ENCODE results near the gene THAP9. TPM values are rescaled to one million over a fixed set of nuclear protein-coding genes. Genes with fewer than 3 reads are reported as not detected.
"Not testable (repeated sequence)": the region's sequence is repeated elsewhere in the genome, so short reads cannot be mapped to it uniquely, and the experiment has no call there.

Gene THAP9
- polyA plus RNA-seq, 4 donors, result 0.54 to 7.9 (median 2.5) TPM

DNA sequence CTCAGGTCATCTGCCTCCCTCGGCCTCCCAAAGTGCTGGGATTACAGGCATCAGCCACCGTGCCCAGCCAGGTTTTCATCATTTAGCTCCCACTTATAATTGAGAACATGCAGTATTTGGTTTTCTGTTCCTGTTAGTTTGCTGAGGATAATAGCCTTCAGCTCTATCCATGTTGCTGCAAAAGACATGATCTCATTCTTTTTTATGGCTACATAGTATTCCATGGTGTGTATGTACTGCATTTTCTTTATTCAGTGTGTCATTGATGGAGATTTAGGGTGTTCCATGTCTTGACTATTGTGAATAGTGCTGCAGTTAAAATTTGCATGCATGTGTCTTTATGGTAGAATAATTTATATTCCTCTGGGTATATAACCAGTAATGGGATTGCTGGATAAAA is 13.4 kb downstream of the THAP9 start:
- not testable (repeated sequence) for H3K4me1 ChIP-seq (ENCODE audit: control insufficient read depth in 3 of 3, insufficient read depth in 2 of 3, low read depth in 1 of 3, low read length in 2 of 3); FAIRE-seq

DNA sequence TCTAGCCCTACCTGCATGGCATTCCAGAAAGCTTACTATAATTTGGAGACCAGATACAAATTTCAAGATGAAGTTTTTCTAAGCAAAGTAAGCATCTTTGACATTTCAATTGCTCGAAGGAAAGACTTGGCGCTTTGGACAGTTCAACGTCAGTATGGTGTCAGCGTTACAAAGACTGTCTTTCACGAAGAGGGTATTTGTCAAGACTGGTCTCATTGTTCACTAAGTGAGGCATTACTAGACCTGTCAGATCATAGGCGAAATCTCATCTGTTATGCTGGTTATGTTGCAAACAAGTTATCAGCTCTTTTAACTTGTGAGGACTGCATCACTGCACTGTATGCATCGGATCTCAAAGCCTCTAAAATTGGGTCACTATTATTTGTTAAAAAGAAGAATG is 17.6 kb downstream of the THAP9 start:
- H3K36me3 ChIP-seq (ENCODE audit: control insufficient read depth in 3 of 3, insufficient read depth in 2 of 3, low read depth in 1 of 3, low read length in 3 of 3), result peaks cover 0 to 4% (median 0%) of the 10 kb centered on the region in 3 donors
- H3K27me3 ChIP-seq (ENCODE audit: control insufficient read depth in 3 of 3, insufficient read depth in 3 of 3, low read length in 3 of 3), result no peaks in the 10 kb centered on the region
- 94 to 97% (median 95%) methylated on average over 7 of the region's 7 CpGs for WGBS, 3 donors
- H3K4me1 ChIP-seq (ENCODE audit: control insufficient read depth in 3 of 3, insufficient read depth in 2 of 3, low read depth in 1 of 3, low read length in 2 of 3), result peaks cover 0 to 3% (median 0%) of the 10 kb centered on the region in 3 donors
- no peak overlapping the region for H3K4me3 ChIP-seq (ENCODE audit: low read depth in 1 of 3, low read length in 3 of 3)
- H3K27ac ChIP-seq (ENCODE audit: low read depth in 1 of 3, low read length in 2 of 3), result no peak overlapping the region
- FAIRE-seq, result no peak
- no peaks in the 10 kb centered on the region for H3K9me3 ChIP-seq (ENCODE audit: control insufficient read depth in 2 of 2, insufficient read depth in 1 of 2, low read depth in 1 of 2, low read length in 1 of 2)
- no peak for DNase-seq

More for the DNA sequence above, 13.4 kb downstream of the THAP9 start:
- H3K27ac ChIP-seq (ENCODE audit: low read depth in 1 of 3, low read length in 2 of 3); H3K9me3 ChIP-seq (ENCODE audit: control insufficient read depth in 2 of 2, insufficient read depth in 1 of 2, low read depth in 1 of 2, low read length in 1 of 2); DNase-seq; H3K27me3 ChIP-seq (ENCODE audit: control insufficient read depth in 3 of 3, insufficient read depth in 3 of 3, low read length in 3 of 3); H3K36me3 ChIP-seq (ENCODE audit: control insufficient read depth in 3 of 3, insufficient read depth in 2 of 3, low read depth in 1 of 3, low read length in 3 of 3); H3K4me3 ChIP-seq (ENCODE audit: low read depth in 1 of 3, low read length in 3 of 3): not testable (repeated sequence)
- 97 to 100% (median 99%) methylated on average over 2 of the region's 2 CpGs for WGBS, 3 donors

DNA sequence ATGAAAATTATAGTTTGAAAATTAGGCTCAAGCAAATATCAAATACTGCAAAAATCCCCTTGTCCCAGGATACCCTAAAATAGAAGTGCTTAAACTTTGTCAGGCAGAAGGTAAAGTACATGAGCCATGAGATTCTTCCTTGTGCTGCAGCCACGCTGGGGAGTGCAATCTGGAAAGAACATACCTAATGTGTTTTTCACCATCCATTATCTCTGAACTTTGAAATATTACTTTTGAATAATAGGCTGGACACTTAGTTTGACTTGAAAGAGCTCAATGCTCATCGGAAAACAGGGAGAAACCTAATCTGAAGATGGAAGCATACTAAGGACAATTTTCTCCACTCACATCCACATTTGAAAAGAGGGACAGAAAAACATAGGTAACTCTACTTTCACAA is 18.9 kb downstream of the THAP9 start:
- WGBS, 3 donors, result 16 to 62% (median 39%) methylated on average over 2 of the region's 2 CpGs
- FAIRE-seq, result no peak

DNA sequence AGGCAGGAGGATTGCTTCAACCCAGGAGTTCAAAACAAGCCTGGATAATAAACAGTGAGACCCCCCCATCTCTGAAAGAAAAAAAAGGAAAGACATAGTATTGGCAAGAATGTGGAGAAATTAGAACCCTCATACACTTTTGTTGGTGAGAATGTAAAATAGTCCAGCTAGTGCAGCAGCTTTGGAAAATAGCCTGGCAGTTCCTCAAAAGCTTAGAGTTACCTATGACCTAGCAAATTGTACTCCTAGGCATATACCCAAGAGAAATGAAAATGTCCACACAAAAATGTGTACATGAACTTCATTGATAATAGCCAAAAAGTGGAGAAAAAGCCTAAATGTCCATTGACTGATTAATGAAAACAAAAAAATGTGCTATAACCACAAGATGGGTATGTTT is 21.3 kb downstream of the THAP9 start:
- no peaks in the 10 kb centered on the region for H3K27me3 ChIP-seq (ENCODE audit: control insufficient read depth in 3 of 3, insufficient read depth in 3 of 3, low read length in 3 of 3)
- no peak overlapping the region for H3K27ac ChIP-seq (ENCODE audit: low read depth in 1 of 3, low read length in 2 of 3)
- H3K4me1 ChIP-seq (ENCODE audit: control insufficient read depth in 3 of 3, insufficient read depth in 2 of 3, low read depth in 1 of 3, low read length in 2 of 3), result peaks cover 0 to 3% (median 0%) of the 10 kb centered on the region in 3 donors
- FAIRE-seq (no peak), DNase-seq (no peak)
- peaks cover 2 to 4% (median 3%) of the 10 kb centered on the region in 3 donors for H3K36me3 ChIP-seq (ENCODE audit: control insufficient read depth in 3 of 3, insufficient read depth in 2 of 3, low read depth in 1 of 3, low read length in 3 of 3)
- no peak overlapping the region for H3K4me3 ChIP-seq (ENCODE audit: low read depth in 1 of 3, low read length in 3 of 3)
- no peaks in the 10 kb centered on the region for H3K9me3 ChIP-seq (ENCODE audit: control insufficient read depth in 2 of 2, insufficient read depth in 1 of 2, low read depth in 1 of 2, low read length in 1 of 2)

More for the DNA sequence above, 18.9 kb downstream of the THAP9 start:
- peak; percentile 55 to 62 for DNase-seq
- H3K4me1 ChIP-seq (ENCODE audit: control insufficient read depth in 3 of 3, insufficient read depth in 2 of 3, low read depth in 1 of 3, low read length in 2 of 3), result peaks cover 0 to 3% (median 0%) of the 10 kb centered on the region in 3 donors
- H3K4me3 ChIP-seq (ENCODE audit: low read depth in 1 of 3, low read length in 3 of 3), result no peak overlapping the region
- no peaks in the 10 kb centered on the region for H3K9me3 ChIP-seq (ENCODE audit: control insufficient read depth in 2 of 2, insufficient read depth in 1 of 2, low read depth in 1 of 2, low read length in 1 of 2)
- no peaks in the 10 kb centered on the region for H3K27me3 ChIP-seq (ENCODE audit: control insufficient read depth in 3 of 3, insufficient read depth in 3 of 3, low read length in 3 of 3)
- H3K36me3 ChIP-seq (ENCODE audit: control insufficient read depth in 3 of 3, insufficient read depth in 2 of 3, low read depth in 1 of 3, low read length in 3 of 3), result peaks cover 0 to 4% (median 0%) of the 10 kb centered on the region in 3 donors
- H3K27ac ChIP-seq (ENCODE audit: low read depth in 1 of 3, low read length in 2 of 3), result peak overlapping the region in 1 of 3 donors; percentile 53

DNA sequence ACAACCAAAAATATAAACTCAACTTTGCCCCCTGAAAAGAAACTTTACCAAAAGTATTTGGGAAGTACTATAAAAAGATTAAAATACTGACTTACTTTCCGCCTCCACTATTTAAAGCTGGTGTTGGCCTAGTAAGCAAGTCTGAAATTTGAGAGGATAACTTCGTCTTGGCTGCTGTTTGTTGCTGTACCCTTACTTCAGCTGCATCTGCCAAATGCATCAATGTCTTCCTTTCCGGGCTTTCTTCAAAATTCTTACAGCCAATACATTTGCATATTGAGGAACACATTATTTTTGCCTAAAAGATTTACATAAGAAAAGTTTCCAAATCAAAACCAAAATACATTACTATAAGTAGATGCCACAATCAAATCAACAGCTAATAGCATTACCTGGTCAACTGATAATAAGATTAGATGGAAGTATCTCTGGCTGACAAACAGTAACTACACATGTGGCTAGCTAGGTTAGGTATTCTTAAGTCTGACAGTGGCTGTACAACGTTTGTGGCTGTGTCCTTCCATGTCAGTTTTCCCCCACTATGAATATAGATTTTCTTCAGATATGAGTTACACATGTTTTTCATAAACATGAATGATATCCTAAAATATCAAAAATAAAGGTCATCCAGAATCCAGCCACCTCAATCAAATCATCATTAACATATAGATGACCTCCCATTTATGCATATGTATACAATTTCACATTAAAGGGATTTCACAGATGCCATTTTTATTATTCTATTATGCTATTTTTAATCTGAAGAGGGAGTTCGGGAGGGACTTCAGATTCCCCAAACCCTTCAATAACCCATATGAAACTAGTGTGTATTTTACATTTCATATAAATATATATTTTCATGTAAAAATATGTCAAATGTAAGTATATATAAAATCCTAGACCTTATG is 30.6 kb downstream of the THAP9 start:
- no peak overlapping the region for H3K4me3 ChIP-seq (ENCODE audit: low read depth in 1 of 3, low read length in 3 of 3)
- no peaks in the 10 kb centered on the region for H3K9me3 ChIP-seq (ENCODE audit: control insufficient read depth in 2 of 2, insufficient read depth in 1 of 2, low read depth in 1 of 2, low read length in 1 of 2)
- H3K36me3 ChIP-seq (ENCODE audit: control insufficient read depth in 3 of 3, insufficient read depth in 2 of 3, low read depth in 1 of 3, low read length in 3 of 3), result peaks cover 3 to 10% (median 5%) of the 10 kb centered on the region in 3 donors
- no peaks in the 10 kb centered on the region for H3K27me3 ChIP-seq (ENCODE audit: control insufficient read depth in 3 of 3, insufficient read depth in 3 of 3, low read length in 3 of 3)
- H3K27ac ChIP-seq (ENCODE audit: low read depth in 1 of 3, low read length in 2 of 3), result no peak overlapping the region
- FAIRE-seq (no peak), DNase-seq (no peak)
- 83 to 85% (median 84%) methylated on average over 5 of the region's 5 CpGs for WGBS, 3 donors
- H3K4me1 ChIP-seq (ENCODE audit: control insufficient read depth in 3 of 3, insufficient read depth in 2 of 3, low read depth in 1 of 3, low read length in 2 of 3), result no peaks in the 10 kb centered on the region

DNA sequence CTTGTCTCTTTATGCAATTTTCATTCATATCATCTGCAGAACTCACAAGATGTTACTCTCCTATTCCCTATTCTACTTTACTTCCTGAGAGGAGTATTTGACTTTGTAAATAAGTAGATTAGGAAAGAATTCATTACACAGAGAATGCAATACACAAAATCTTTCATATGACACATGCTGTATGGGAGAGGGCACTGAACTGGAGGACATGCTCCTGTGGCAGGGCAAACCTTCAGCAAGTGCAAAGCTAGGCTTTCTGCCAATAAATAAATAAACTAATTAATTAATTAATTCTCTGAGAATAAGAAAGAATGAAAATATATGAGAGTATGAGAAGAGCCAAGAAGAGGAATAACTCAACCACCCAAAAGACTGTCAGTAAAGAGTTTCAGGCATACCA is 33.9 kb downstream of the THAP9 start:
- FAIRE-seq, result no peak
- Histone ChIP-seq H3K9me3 (ENCODE audit: control insufficient read depth in 2 of 2, insufficient read depth in 1 of 2, low read depth in 1 of 2, low read length in 1 of 2) (no peaks in the 10 kb centered on the region), H3K27me3 (ENCODE audit: control insufficient read depth in 3 of 3, insufficient read depth in 3 of 3, low read length in 3 of 3) (no peaks in the 10 kb centered on the region), H3K4me1 (ENCODE audit: control insufficient read depth in 3 of 3, insufficient read depth in 2 of 3, low read depth in 1 of 3, low read length in 2 of 3) (no peaks in the 10 kb centered on the region), H3K4me3 (ENCODE audit: low read depth in 1 of 3, low read length in 3 of 3) (no peak overlapping the region), H3K36me3 (ENCODE audit: control insufficient read depth in 3 of 3, insufficient read depth in 2 of 3, low read depth in 1 of 3, low read length in 3 of 3) (peaks cover 5 to 17% (median 5%) of the 10 kb centered on the region in 3 donors), H3K27ac (ENCODE audit: low read depth in 1 of 3, low read length in 2 of 3) (no peak overlapping the region)
- no peak for DNase-seq

DNA sequence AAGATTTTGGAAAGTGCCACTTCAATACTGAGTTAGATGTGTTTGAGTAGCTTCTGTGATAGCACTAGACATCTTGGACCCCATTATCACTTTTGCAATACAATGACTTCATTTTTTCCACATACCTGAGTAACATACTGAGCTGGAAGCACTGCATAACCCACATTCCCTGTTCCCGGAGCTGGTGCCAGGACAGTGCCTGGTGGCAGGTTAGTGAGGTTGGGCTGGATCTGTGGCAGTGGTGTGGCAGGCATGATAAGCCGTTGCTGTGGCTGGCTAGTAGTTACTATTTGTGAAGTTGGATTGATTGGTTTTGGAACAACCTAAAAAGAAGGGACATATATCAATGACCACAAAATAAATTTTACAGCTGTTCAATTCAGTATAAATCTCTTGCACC is 38.9 kb downstream of the THAP9 start:
- no peak for FAIRE-seq
- no peak for DNase-seq
- 82 to 88% (median 88%) methylated on average over 2 of the region's 2 CpGs for WGBS, 3 donors

DNA sequence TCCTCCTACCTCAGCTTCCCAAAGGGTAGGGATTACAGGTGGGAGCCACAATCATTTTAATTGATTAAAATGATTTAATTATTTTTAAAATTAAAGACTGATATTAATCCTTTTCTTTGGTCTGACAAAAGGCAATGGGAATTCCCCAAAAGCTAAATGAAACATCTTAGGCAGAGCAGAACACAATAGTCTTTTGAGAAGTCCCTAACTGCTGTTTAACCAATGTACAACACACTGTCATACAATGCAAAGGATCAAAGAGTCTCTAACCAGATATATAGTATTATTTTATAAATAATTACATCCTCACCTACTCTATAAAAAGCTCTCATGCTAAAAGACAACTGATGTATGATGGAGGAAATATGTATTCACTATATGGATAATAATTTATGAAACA is 47.0 kb downstream of the THAP9 start:
- Histone ChIP-seq H3K27ac (ENCODE audit: low read depth in 1 of 3, low read length in 2 of 3) (no peak overlapping the region), H3K27me3 (ENCODE audit: control insufficient read depth in 3 of 3, insufficient read depth in 3 of 3, low read length in 3 of 3) (no peaks in the 10 kb centered on the region), H3K36me3 (ENCODE audit: control insufficient read depth in 3 of 3, insufficient read depth in 2 of 3, low read depth in 1 of 3, low read length in 3 of 3) (peaks cover 0 to 2% (median under 1%) of the 10 kb centered on the region in 3 donors), H3K9me3 (ENCODE audit: control insufficient read depth in 2 of 2, insufficient read depth in 1 of 2, low read depth in 1 of 2, low read length in 1 of 2) (no peaks in the 10 kb centered on the region), H3K4me1 (ENCODE audit: control insufficient read depth in 3 of 3, insufficient read depth in 2 of 3, low read depth in 1 of 3, low read length in 2 of 3) (no peaks in the 10 kb centered on the region), H3K4me3 (ENCODE audit: low read depth in 1 of 3, low read length in 3 of 3) (no peak overlapping the region)
- FAIRE-seq, result no peak
- no peak for DNase-seq

More for the DNA sequence above, 38.9 kb downstream of the THAP9 start:
- H3K27ac ChIP-seq (ENCODE audit: low read depth in 1 of 3, low read length in 2 of 3), result no peak overlapping the region
- no peak overlapping the region for H3K4me3 ChIP-seq (ENCODE audit: low read depth in 1 of 3, low read length in 3 of 3)
- H3K9me3 ChIP-seq (ENCODE audit: control insufficient read depth in 2 of 2, insufficient read depth in 1 of 2, low read depth in 1 of 2, low read length in 1 of 2), result no peaks in the 10 kb centered on the region
- H3K36me3 ChIP-seq (ENCODE audit: control insufficient read depth in 3 of 3, insufficient read depth in 2 of 3, low read depth in 1 of 3, low read length in 3 of 3), result peaks cover 3 to 20% (median 4%) of the 10 kb centered on the region in 3 donors
- H3K4me1 ChIP-seq (ENCODE audit: control insufficient read depth in 3 of 3, insufficient read depth in 2 of 3, low read depth in 1 of 3, low read length in 2 of 3), result no peaks in the 10 kb centered on the region
- no peaks in the 10 kb centered on the region for H3K27me3 ChIP-seq (ENCODE audit: control insufficient read depth in 3 of 3, insufficient read depth in 3 of 3, low read length in 3 of 3)
